Measurements from ENCODE around the gene DHCR7. TPM values are rescaled to one million over a fixed set of nuclear protein-coding genes. Genes with fewer than 3 reads are reported as not detected.

Gene DHCR7
- total RNA-seq, 6 donors from 2014 or later = 5.2 to 96.1 (median 66.4) TPM

DNA sequence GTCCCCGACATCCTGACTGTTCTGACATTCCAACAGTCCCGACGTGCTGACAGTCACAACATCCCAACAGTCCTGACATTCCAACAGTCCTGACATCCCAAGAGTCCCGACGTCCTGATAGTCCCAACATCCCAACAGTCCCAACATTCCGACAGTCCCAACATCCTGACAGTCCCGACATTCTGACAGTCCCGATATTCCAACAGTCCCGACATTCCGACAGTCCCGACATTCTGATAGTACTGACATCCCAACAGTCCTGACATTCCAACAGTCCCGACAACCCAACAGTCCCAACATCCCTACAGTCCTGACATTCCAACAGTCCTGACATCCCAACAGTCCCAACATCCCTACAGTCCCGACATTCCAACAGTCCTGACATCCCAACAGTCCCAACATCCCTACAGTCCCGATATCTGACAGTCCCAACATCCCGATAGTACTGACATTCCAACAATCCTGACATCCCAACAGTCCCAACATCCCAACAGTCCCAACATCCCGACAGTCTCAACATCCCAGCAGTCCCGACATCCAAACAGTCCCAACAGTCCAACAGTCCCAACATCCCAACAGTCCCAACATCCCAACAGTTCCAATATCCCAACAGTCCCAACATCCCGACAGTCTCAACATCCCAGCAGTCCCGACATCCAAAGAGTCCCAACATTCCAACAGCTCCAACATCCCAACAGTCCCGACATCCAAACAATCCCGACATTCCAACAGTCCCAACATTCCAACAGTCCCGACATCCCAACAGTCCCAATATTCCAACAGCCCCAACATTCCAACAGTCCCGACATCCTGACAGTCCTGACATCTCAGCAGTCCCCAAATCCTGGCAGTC lies 60.2 kb downstream of the DHCR7 start:
- WGBS, 2 donors = 80 to 84% methylated on average over 23 of the region's 23 CpGs
- Histone ChIP-seq H3K36me3 (no peaks in the 10 kb centered on the region), H3K27me3 (no peaks in the 10 kb centered on the region), H3K4me3 (no peak overlapping the region), H3K27ac (no peak overlapping the region), H3K4me1 (no peaks in the 10 kb centered on the region), H3K9me3 (no peaks in the 10 kb centered on the region)
- no peak for ATAC-seq (ENCODE audit: low FRiP score in 2 of 2)
- DNase-seq = no peak
- TF ChIP-seq POLR2A (IDR thresholded peaks at IDR 0.05) (no peak), EP300 (IDR thresholded peaks at IDR 0.05) (no peak), POLR2AphosphoS5 (IDR thresholded peaks at IDR 0.05) (no peak)
- TF ChIP-seq, protein P1, sequence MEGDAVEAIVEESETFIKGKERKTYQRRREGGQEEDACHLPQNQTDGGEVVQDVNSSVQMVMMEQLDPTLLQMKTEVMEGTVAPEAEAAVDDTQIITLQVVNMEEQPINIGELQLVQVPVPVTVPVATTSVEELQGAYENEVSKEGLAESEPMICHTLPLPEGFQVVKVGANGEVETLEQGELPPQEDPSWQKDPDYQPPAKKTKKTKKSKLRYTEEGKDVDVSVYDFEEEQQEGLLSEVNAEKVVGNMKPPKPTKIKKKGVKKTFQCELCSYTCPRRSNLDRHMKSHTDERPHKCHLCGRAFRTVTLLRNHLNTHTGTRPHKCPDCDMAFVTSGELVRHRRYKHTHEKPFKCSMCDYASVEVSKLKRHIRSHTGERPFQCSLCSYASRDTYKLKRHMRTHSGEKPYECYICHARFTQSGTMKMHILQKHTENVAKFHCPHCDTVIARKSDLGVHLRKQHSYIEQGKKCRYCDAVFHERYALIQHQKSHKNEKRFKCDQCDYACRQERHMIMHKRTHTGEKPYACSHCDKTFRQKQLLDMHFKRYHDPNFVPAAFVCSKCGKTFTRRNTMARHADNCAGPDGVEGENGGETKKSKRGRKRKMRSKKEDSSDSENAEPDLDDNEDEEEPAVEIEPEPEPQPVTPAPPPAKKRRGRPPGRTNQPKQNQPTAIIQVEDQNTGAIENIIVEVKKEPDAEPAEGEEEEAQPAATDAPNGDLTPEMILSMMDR (IDR thresholded peaks at IDR 0.05) = no peak

DNA sequence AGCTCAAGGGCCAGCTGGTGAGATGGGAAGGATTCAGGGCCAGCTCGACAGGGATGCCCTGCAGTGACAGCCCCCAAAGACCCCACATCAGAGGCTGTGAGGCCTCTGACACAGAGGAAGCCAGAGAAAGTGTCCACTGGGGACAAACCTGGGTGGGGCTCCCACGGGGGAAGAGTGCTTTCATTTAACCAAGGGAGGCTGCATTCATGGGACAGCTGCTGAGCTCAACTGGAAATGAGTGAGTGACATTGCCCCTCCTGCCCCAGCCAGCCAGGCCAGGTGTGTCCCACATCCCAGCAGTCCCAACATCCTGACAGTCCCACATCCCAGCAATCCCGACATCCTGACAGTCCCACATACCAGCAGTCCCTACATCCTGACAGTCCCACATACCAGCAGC lies 61.0 kb downstream of the DHCR7 start:
- no peak for TF ChIP-seq EP300 (IDR thresholded peaks at IDR 0.05)
- no peak for TF ChIP-seq POLR2A (IDR thresholded peaks at IDR 0.05)
- TF ChIP-seq, protein P1 (IDR thresholded peaks at IDR 0.05) = no peak
- TF ChIP-seq POLR2AphosphoS5 (IDR thresholded peaks at IDR 0.05) = no peak
- ATAC-seq (ENCODE audit: low FRiP score in 2 of 2) = no peak

DNA sequence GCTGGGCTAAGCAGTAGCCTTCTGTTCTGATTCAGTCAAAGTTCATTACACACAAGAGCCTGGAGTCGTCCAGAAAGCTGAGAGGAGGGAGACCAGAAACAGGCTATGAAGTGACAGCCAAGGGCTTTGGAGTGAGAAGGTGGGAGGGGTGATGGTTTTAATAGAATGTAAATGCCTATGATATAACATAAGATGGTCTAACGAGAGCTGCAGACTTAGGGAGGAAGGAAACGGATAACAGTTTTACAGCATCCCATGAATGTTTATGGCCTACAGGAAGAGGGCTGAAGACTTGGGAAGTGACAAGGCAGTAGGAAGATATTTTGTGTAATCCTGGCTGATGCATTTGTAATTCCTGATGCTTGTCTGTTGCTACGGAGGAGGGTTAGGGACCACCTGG lies 62.0 kb downstream of the DHCR7 start:
- H3K36me3 ChIP-seq = no peaks in the 10 kb centered on the region
- H3K4me3 ChIP-seq = no peak overlapping the region
- H3K9me3 ChIP-seq = no peaks in the 10 kb centered on the region
- H3K27me3 ChIP-seq = no peaks in the 10 kb centered on the region
- no peak overlapping the region for H3K27ac ChIP-seq
- TF ChIP-seq, protein P1 (IDR thresholded peaks at IDR 0.05) = no peak
- no peak for TF ChIP-seq POLR2AphosphoS5 (IDR thresholded peaks at IDR 0.05)
- no peak for TF ChIP-seq POLR2A (IDR thresholded peaks at IDR 0.05)
- no peak for TF ChIP-seq EP300 (IDR thresholded peaks at IDR 0.05)
- WGBS, 2 donors = 50 to 58% methylated on average over 4 of the region's 4 CpGs
- H3K4me1 ChIP-seq = no peaks in the 10 kb centered on the region
- ATAC-seq (ENCODE audit: low FRiP score in 2 of 2) (no peak), DNase-seq (no peak)

More for the DNA sequence above, 61.0 kb downstream of the DHCR7 start:
- Histone ChIP-seq H3K4me3 (no peak overlapping the region), H3K36me3 (no peaks in the 10 kb centered on the region), H3K27ac (no peak overlapping the region), H3K27me3 (no peaks in the 10 kb centered on the region), H3K4me1 (no peaks in the 10 kb centered on the region), H3K9me3 (no peaks in the 10 kb centered on the region)
- no peak for DNase-seq
- WGBS, 2 donors = 66 to 88% methylated on average over 1 to 3 of the region's 3 CpGs

DNA sequence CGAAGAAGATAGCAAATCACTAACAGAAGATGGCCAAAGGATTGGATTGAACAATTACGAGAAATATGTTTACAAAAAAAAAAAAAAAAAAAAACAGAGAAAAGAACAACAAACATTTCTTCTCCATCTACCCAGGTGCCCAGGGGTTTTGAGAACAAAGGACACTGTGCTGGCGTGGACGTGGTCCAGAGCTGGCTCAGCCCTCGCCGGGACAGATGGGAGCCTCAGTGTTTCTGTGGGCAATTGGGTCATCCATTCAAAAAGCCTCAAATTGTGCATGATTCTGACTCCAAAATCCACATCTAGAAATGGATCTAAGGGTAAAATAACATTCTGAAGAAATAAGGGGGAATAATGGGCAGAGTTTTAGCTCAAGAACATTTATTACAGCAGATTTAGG lies 63.1 kb downstream of the DHCR7 start:
- TF ChIP-seq POLR2AphosphoS5 (IDR thresholded peaks at IDR 0.05) = no peak
- no peak for TF ChIP-seq EP300 (IDR thresholded peaks at IDR 0.05)
- TF ChIP-seq, protein P1 (IDR thresholded peaks at IDR 0.05) = no peak
- TF ChIP-seq POLR2A (IDR thresholded peaks at IDR 0.05) = no peak
- H3K36me3 ChIP-seq = no peaks in the 10 kb centered on the region
- no peak overlapping the region for H3K27ac ChIP-seq
- DNase-seq (no peak), ATAC-seq (ENCODE audit: low FRiP score in 2 of 2) (no peak)
- H3K4me3 ChIP-seq = no peak overlapping the region
- WGBS, 2 donors = 76 to 79% methylated on average over 6 of the region's 6 CpGs
- no peaks in the 10 kb centered on the region for H3K4me1 ChIP-seq
- H3K9me3 ChIP-seq = no peaks in the 10 kb centered on the region
- no peaks in the 10 kb centered on the region for H3K27me3 ChIP-seq

DNA sequence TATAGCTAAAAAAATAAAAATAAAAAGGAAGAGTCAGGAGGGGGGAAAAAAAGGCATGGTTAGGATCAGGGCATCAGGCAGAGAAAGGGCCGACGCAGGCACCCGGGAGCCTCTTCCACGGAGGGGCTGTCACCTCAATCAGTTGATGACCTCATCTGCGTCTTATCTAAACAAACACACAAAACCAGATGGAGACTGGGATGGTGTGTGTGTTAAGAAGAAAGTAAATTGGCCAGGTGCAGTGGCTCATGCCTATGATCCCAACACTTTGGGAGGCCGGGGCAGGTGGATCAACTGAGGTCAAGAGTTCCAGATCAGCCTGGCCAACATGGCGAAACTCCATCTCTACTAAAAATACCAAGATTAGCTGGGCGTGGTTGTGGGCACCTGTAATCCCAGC lies 63.6 kb downstream of the DHCR7 start:
- DNase-seq (no peak), ATAC-seq (ENCODE audit: low FRiP score in 2 of 2) (no peak)
- Histone ChIP-seq H3K4me1 (no peaks in the 10 kb centered on the region), H3K36me3 (no peaks in the 10 kb centered on the region), H3K9me3 (no peaks in the 10 kb centered on the region), H3K27ac (no peak overlapping the region), H3K27me3 (no peaks in the 10 kb centered on the region), H3K4me3 (no peak overlapping the region)
- 54 to 73% methylated on average over 8 of the region's 8 CpGs for WGBS, 2 donors
- no peak for TF ChIP-seq POLR2A (IDR thresholded peaks at IDR 0.05)

Small RNA genes within 50 kb of the gene (small RNA-seq; reads per million reads assigned to genes)
- 0 reads per million in 4 donors for gene MIR6754

Other genes with a start within 250 kb of the DHCR7 start
- 100 to 1,000 TPM in 2 of 6 donors, 10 to 100 TPM in 4; 43.6 to 277 (median 75.5) TPM for gene SHANK2, start 195.8 kb downstream of the DHCR7 start, total RNA-seq
- gene NADSYN1, start 4.8 kb upstream of the DHCR7 start, total RNA-seq = 100 to 1,000 TPM in 2 of 6 donors, 10 to 100 TPM in 4; 46.8 to 248 (median 79.5) TPM
- under 1 TPM in 2 of 6 donors, not detected in 4; 0.20 to 0.98 TPM for gene KRTAP5-7, start 78.9 kb upstream of the DHCR7 start, total RNA-seq
- gene KRTAP5-8, start 89.6 kb upstream of the DHCR7 start, total RNA-seq = 1 to 10 TPM in 1 of 6 donors, under 1 TPM in 3, not detected in 2; 0.23 to 7.3 (median 0.71) TPM
- under 1 TPM in 2 of 6 donors, not detected in 4; 0.24 to 0.26 TPM for gene KRTAP5-9, start 100.0 kb upstream of the DHCR7 start, total RNA-seq
- gene KRTAP5-10, start 117.2 kb upstream of the DHCR7 start, total RNA-seq = under 1 TPM in 1 of 6 donors, not detected in 5; 0.34 TPM
- not detected for gene KRTAP5-11, start 134.5 kb upstream of the DHCR7 start, total RNA-seq

All from upper lobe of left lung (tissue), 6 donors.